ENCODE measurements around the gene ARVCF.

Gene ARVCF

DNA sequence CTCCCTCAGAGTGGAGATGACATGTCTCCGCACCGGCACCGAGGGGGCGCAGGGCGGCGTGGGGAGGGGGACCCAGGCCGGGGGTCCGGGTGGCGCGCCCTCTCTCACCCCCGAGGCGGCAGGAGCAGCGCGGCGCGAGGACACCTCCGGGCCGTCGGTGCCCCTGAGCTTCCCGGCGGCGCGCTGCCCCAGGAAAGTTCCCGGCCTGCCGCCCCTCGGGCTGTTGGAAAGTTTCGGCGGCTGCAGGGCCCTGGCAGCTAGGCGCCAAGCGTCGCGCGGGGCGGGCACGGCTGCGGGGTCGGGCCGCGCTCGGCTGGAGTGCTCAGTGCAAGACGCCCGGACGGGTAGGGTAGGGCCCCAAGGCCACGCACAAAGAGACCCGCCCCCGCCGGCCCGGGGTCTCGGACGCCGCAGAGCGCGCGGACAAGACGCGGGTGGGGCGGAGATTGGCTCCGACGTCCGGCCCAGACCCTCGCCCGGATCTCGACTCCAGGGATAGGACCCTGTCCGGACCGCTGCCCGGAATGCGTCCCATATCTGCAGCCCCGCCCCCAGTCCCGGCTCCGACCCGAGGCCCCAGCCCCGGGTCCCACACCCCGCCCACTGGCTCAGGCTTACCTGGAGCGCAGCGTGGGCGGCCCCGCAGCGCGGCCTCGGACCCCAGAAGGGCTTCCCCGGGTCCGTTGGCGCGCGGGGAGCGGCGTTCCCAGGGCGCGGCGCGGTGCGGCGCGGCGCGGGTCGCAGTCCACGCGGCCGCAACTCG, 471 bp downstream of the ARVCF start:
- DNase-seq (ENCODE audit: low spot score): peak; percentile 37

DNA sequence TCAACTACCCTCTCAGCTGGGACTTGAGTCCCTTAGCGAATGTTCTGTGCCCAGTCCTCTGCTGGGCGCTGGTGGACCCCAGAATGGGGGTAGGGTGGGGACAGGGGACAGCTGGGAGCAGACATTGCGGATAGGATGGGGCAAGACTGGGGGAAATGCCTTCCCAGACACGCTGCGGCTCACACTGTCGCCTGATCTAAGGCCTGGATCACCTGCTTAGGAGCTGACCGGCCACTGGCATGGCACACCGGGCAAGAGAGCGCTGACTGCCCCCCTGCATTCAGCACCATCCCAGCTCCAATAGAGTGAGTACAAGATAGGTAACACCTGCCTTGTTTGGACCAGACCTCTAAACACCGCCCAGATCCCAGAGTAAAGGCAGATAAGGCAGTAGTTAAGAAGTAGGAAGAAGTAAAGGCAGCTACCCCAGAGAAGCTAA, 1.4 kb downstream of the ARVCF start:
- no peak for DNase-seq (ENCODE audit: low spot score)

DNA sequence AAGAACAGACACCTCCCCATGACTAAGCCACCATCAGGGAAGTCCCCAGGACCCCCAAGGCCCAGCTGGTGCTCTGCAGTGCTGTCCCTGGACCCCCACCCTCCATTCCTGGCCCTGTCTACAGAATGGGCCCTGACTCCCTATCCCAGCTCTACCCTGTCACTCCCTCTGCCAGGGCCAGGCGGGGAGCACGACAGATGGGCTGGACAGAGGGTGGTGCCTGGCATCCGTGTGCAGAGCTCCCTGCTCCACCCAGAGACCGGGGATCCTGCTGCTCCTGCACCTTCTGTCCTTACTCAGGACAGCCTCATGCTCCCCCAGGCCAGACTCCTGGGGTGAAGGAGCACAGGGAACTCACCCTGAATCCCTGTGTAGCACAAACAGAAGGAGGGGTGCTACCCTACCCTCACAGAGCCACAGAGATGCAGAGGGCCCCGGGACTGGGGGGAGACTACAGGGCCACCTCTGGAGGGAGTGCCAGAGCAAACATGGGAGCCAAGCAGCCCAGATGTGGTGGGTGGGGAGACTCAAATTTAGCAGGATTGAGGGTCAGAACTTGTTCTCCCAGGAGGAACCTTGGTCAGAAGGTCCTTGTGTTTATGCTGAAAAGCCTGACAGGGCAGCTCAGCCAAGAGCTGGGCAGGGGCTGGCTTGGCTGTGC, 2.0 kb downstream of the ARVCF start:
- DNase-seq (ENCODE audit: low spot score): no peak

DNA sequence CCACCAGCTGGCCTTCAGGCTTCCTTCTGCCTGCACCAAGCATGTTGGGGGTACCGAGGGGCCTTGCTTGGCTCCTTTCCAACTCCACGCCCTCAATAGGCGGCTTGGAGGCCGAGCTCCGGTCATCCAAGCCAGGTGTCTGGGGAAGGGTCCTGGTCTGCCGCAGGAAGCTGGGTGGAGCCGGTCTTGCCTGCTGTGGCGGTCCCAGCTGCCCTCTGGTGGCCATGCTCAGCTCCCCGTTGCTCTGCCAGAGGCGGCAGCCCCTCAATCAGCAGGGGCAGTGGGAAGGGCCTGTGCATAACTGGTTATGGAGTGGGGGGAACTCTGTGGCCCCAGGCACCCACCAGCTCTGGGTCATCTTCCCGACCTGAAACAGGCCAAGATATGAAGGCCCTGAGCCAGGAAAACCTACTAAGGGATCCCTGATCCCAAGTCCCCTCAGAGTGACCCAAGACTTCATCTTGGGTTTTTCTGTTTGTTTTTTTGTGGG, 3.2 kb downstream of the ARVCF start:
- DNase-seq (ENCODE audit: low spot score): no peak

DNA sequence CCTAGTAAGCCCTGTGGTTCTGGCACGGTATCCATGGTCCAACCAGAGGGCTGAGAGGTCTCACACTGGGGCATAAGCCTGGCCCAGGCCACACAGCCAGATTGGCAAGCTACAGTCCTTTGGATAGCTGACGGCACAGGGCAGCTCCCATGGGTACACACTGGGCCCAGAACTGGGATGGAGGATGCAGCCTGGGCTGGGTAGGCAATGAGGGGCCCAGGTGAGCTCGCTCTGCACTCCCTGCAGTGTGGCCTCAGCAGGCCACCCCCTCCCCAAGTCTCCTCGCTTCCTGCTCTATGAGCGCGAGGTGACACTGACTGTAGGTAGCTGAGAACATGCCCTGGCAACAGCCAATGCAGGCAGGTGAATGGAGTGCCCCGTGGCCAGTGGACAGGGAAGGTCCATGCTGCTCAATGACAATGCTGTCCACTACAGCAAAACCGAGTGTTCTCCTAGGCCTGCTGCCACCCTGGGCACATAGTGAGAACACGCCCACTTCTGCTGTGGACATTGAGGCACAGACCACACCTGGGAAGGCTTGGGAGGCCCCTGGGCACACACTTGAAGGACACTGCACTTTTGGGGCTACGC, 3.8 kb downstream of the ARVCF start:
- DNase-seq (ENCODE audit: low spot score): no peak

DNA sequence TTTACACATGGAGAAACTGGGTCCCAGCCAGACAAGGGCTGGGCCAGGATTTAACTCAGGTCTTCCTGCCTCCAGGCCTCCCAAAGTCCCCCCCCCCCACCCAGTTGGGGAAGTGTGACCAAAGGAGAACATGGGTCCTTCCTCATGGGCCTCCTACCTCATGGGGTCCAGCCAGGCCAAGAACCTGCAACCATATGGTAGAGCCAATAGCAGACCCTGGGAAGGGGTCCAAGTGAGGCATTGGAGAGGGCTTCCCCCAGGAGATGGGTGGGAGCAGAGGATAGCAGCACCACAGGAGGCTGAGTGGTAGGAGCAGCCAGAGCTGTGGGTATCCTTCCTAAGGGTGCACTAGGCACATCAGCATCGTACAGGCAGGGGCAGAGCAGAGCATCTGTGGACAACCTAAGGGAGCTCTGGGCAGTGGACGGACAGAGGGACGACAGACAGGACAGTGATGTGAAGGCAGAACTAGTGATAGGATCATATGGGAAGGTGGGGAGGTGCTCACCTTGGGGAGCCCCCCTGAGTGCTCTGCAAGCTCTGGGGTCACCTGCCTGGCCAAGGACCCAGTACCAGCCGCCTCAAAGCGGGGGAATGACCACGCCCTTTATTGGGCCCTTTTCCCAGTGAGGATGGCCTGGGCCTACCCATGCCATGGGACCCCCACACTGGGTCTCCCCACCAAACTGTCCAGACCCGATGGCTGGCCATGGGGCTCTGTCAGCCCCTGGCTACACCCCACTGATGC, 4.5 kb downstream of the ARVCF start:
- DNase-seq (ENCODE audit: low spot score): no peak

DNA sequence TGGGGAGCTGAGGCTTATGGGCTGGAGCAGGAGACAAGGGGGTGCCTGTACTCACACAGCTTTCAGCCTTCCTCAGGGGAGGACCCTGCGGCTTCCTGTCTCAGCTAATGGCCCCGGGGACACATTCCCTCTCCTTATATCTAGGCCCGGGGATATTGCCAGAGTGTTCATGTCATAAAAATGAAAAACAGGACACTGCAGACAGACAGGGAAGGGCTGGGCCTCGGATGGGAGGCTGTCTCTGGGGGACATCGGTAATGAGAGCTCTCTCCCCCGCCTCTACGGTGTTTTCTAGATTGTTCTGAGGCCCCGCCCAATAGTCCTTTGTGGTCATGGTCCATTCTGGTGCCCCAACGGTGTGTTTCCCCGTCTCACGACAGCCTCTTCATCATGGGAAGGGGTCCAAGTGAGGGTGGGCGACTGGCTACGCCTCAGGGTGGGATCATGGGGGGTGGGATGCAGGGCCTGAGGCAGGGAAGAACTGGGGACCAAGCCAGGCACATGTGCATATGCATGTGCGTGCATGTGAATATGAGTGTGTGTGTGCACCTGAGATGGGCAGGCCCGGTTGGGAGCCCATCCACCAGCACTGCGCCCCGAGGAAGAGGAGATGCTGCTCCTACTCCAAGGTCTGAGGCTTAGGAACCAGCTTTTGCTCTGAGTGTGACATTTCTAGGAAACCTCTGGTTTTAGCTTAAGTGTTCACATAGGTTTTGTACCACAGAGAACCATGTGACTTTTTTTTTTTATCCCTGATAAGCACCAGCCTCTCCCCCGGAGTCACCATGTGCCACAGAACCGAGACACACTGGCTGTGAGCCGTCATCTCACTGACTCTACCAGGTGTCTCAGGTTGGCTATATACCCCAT, 5.3 kb downstream of the ARVCF start:
- DNase-seq (ENCODE audit: low spot score): no peak

DNA sequence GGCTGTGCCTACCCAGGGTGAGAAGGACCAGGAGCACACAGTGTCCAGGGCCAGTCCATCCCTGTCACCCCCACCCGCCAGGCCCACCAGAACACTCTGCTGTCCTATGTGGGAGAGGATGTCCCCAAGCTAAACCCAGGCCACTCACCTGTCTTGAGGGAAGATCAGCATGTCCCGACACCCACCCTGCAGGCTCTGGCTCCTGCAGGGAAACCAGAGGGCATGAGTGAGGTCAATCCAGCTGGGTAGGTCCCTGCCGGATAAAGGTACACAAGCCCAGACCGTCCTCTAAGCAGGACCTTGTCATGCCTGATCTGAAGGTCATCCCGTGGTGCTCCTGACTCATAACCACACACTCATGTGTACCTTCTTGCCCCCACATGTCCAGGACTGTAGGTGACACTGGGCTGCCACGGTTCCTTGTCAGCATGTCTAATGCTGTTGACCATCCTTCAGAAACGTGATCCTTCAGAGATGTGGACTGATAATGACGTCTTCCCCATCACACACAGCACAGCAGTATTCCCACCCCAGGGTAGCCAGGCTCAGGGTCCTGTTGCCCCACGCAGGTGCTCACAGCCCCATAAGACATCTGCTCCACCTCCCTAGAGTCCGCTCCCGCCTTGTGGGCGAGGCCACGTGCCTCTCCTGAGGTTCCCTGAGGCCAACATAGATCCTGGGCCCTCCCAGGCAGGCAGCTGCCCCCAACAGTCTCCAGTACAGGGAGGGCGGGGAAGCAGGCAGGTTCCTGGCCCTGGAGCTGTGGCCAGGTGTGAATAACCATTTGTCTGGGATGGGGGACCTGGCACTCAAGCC, 6.1 kb downstream of the ARVCF start:
- no peak for DNase-seq (ENCODE audit: low spot score)

DNA sequence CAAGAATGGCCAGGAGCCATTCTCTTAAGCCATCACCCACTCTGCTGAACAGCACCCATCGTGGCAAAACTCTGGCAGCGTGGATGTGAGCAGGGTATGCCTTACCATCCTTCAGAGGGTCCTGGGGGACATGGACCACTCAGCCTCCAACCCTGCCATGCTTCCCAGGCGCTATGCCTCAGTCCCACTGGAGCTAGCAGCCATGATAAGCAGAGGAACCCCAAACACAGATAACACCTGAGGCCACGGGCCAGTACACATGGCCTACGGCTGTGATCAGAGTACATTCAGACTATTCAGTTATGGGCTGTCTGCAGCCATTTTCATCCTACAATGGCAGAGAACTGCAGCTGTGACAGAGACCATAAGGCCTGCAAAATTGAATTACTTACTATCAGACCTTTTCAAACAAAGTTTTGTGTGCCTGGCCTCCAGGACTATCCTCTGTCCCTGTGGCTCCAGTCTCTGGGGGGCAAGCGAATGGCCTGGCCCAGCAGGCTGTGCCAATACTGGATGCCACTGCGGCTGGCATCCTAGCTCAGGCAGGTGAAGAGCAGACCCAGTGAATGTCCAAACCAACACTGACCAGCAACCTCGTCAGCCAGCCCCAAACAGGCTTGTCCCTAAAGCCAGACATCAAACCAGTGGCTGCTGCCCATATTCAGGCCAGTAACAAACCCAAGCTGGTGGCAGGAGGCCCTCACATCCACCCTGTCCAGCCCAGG, 6.9 kb downstream of the ARVCF start:
- DNase-seq (ENCODE audit: low spot score): no peak

DNA sequence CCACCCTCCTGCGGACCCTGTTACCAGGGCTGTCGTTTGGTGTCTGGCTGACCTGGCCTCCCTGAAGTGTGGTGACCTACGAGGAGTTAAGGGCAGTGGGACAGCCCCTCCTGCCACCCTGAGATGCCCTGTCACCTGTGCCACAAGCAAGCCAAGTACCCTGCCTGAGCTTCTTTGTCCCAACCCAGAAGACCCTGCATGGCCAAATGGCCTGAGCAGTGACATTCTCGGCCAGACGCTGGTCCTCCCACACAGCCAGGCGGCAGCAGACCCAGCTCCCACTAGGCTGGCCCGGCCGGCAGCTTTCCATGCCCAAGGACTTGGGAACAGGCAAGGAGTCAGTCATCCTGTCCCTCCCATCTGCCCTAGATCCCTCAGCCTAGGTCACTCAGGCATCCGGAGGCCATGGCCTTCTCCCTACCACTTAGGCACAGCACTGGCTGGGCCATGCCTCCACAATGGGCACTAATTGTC, 7.6 kb downstream of the ARVCF start:
- DNase-seq (ENCODE audit: low spot score): no peak

DNA sequence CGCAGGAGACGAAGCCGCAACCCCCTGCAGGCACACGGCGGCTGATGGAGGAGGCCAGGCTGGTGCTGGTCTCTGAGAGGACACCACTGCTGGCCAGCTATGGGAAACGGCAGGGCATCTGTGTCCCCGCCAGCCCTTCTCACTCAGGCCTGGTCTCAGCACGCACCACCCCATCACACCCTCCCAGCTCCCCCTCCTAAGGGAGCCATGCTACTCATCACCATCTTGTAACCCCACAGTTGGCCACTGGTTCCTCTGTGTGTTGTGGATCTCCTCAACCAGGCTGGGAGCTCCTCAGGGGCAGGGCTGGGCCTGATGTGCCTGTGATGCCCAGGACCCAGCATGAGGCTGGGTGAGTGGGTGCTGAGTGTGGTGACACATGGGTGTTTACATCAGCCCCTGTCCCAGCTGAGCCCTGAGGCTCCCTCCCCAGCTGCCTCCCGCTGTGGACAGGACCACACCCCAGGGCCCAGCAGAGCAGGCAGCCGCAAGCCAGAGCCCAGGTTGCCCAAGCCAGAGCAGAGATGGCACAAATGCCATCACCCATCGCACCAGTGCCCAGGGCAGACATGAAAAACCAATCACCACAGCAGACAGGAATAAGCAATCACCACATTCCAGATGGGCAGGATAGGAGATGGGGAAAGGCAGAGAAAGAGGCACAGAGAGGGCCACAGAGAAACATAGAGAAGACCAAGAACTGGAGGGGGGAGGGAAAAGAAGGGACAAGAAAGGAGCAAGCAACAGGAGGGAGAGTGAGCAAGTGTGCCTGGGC, 8.2 kb downstream of the ARVCF start:
- DNase-seq (ENCODE audit: low spot score): no peak

DNA sequence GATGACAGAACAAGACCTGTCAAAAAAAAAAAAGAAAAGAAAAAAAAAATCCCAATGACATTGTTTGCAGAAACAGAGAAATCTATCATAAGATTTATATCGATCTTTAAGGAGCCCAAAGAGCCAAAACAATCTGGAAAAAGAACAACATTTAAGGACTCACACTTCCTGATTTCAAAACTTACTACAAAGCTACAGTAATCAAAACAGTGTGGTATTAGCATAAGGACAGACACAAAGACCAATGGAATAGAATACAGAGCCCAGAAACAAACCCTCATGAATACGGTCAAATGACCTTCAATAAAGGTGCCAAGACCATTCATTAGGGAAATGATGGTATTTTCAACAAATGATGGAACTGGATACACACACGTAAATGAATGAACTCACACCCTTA, 12.2 kb downstream of the ARVCF start:
- DNase-seq (ENCODE audit: low spot score): no peak

DNA sequence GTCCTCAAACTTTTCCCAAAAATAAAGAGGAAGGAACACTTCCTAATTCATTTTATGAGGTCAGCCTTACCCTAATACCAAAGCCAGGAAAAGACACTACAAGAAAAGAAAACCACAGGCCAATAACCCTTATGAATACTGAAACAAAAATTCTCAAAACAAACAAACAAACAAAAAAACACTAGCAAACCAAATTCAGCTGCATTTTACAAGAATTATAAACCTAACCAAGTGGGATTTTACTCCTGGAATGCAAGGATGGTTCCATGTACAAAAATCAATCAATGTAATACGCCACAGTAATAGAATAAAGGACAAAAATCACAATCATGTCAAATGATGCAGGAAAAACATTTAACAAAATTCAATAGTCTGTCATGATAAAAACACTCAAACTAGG, 13.3 kb downstream of the ARVCF start:
- no peak for DNase-seq (ENCODE audit: low spot score)

DNA sequence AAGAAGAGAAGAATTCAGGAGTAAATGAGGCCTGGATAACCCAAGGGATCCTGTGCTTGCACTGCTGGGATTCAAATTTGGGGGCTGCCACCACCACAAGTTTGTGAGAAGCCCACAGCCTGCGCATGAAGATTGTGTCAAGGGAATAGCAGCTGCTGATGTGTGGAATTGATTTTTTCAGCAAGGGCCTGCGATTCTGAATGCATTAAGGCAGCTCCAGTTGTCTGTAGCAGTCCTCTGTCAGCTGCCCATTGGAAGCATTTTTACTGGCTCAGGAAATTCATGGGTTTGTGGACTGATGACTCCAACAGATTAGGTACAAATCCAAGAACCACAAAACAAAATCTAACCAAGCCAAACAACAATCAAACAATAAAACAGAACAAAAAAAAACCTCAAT, 14.0 kb downstream of the ARVCF start:
- DNase-seq (ENCODE audit: low spot score): no peak

DNA sequence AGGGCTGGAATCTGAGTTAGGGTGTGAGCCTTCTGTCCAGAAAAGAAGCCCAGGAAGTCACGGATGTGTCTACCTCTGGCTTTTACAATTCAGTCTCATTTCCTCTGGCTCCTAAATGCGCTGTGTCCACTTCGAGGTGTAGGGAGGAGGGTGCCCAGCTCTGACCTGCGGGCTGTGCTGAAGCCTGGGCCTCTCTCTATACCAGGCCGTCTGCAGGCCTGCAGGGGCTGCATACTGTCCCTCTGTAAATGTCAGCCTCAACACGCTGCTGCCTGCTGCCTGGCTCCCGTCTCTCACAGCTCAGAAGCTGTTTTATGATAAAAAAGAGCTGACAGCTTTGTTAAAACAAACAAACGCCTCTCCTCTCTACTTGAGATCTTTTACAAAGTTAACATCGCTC, 14.5 kb downstream of the ARVCF start:
- no peak for DNase-seq (ENCODE audit: low spot score)

DNA sequence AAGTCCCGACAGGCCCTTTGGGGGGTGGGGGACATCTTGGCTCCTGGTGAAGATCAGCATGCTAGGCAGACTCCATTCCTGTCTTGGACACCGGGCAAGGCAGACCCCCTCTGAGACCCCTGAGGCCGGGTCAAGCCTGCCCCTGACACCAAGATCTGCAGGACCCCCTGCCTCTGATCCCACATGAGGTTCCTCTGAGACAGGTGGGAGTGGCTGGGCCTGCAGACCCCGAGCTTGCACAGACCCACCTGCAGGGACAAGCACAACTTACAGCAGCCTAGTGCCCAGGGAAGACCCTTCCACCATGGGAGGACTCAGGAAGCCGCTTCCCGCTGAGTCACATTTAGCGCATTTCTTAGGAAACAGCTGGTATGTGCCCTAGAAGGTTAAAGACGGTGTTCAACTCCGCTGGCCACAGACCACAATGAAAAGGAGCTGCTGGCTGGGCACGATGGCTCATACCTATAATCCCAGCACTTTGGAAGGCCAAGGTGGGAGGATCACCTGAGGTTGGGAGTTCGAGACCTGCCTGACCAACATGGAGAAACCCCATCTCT, 15.5 kb downstream of the ARVCF start:
- no peak for DNase-seq (ENCODE audit: low spot score)

DNA sequence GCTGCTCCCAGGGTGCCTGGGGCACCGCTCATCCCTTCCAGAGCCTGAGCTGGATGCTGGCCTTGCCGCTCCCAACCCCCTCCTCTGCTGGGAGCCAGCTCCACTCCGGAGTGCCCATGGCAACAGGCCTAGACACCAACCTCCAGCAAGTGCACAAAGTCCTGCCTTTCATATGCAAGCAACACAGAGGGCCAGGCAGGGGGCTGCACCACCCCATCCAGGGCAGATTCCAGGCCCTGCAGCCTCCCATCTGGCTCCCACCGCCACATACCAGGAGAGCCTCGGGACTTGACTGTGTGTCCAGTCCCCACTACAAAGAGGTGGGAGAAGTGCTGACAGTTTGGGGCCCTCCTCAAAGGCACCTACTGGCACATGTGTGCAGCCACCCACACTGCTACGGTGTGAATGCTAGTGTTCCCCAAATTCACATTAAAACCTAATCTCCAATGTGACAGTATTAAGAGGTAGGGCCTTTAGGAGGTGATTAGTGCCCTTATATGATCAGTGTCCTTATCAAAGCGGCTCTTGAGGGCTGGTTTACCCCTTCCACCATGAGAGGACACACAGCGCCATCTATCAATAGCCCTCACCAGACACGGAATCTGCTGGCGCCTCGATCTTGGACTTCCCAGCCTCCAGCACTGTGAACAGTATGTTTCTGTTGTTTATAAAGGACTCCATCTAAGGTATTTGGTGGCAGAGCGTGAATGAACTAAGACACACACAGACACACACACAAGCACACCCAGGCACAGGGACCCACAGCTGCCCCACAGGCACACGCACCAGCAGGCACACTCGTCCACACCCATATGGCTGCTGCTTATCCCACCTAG, 16.2 kb downstream of the ARVCF start:
- no peak for DNase-seq (ENCODE audit: low spot score)
